Muscle of back (tissue), 11 donors: ENCODE measurements around the gene WNT7A. TPM values are rescaled to one million over a fixed set of nuclear protein-coding genes. Genes with fewer than 3 reads are reported as not detected.

Experiments used
- DNase-seq, 3 donors: peaks; one replicate each; pipeline versions ENCODE4 v3.0.0 to v3.0.0-alpha.2; 2013
- polyA plus RNA-seq, 10 donors: library from polyadenylated mRNA; unstranded; fragments of 120-200 nt; gene quantifications; one replicate each; pipeline ENCODE4 v1.2.1, GENCODE V29; 2013; ENCODE audit not compliant: insufficient read length in 10 of 10

WNT7A gene
- polyA plus RNA-seq, 10 donors = 0.05 to 1.1 (median 0.27) TPM; not detected in 5

DNA sequence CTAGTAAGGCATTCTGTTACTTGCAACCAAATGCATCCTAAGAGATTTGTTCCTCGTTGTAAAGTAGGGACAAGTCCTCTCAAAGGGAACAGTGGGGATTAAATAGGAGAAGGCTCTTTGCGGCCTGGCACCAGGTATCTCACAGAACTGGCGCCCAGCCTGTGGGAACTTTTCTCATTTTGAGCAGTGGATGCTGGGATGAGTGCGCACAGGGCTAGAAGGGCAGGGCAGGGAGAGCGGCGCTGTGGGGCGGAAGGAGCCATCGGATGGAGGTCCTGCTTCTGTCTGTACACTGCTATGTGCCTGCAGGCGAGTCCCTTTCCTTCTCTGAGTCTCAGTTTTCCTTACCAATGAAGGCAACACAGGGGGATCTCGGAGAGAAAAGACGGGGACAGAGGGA, 50.6 kb downstream of the WNT7A start:
- no peak for DNase-seq

DNA sequence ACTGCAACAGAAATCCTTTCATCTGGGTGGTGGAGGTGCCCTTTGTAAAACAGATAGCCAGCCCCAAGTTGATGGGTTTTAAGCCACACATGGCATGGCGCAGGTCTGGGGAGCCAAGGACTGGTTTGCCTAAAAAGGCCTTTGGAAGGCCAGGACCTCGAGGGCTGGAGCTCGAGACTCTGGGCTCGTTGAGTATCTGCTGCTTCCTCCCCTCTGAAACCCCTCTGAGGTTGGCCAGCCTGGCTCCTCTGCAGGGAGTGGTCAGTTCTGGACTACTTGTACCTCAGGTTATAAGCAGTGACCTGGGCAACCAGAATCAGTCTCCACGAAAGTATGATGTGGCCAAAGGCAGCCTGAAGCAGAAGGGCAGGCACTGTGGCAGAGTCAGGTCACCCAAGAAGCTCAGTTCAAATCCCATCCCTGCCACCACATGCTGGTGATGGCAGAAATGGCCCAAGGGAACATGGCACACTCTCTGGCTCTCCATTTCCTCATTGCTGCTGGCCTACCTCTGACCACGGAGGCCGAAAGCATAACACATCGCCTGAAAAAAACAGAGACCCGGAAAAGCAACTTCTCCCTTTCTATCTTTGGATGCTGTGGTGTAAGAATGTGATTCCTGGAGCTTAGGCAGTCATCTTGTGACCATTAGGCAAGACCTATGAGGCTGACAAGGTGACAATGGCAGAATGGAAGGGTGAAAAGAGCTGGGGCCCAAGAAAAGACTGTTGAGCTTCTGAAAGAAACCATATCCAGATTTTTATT, 51.2 kb downstream of the WNT7A start:
- DNase-seq = no peak

DNA sequence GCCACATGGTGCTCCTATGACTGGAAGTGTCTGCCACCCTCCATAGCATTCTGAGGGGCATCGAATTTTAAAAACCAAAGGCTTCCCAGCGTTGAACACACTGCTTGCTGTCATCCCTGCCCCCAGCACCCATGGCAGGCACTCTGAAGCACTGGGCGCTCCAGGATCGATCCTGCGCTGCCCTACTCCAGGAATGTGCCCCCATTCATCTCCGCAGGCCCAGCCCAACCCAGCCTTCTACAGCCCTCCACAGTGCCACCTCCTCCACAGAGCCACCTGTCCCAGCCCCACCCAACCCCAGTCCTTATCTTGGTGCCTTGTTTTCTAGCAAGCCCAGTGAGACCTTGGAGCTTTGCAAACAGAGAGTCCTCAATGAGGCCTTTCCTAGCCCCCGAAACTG, 52.2 kb downstream of the WNT7A start:
- DNase-seq = no peak

DNA sequence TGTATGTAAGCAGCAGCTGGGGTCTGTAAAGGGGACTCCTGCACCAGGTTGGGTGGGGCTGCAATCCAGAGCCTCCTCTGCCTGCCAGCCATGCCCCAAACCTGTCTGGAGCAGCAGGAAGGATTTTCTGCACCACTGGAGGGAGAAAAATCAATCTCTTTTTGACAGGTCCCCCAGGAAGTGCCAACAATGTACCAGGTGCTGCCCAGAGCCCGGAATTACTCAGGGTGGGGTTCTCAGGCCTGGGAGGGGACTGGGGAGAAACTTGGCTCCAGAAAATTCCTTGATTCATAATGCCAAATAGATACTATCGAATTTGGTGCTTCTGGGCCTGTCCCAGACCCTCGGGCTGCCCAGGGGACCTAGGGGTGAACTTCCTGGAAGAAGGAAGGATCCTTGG, 52.6 kb downstream of the WNT7A start:
- no peak for DNase-seq

DNA sequence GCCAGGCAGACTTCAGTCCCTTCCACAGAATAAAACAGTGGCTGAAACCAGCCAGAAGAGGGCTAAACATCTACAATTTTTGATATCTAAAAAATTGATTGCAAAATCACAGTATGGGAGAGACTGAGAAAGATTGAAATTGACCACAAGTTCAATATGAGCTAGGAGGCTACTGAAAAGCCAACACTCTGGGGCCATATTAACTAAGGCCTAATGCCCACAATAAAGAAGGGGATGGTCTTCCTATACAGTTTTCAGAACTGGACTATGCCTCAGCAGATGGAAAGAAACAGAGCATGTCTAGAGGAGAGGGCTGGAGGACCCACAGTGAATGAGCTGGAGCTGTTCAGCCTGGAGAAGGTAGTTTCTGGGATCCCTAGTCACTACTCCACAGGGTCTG, 53.2 kb downstream of the WNT7A start:
- DNase-seq = no peak

DNA sequence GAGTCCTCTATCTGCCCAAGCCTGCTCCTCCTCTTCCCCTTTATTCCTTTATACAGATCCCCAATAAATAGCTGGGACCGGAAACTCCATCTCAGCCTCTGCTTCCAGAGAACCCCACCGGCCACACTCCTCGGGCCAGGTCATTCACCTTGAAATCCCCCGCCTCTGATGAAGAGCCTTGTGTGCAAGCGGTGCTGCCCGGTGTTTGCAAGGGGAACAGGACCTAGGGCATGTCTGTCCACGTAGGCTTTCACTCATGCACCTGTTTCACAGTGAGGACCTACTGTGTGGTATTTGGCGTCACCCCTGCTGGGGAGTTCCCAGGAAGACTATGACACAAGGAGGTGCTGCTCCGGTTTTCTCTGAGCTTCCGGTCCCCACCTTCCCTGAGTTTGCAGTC, 54.0 kb downstream of the WNT7A start:
- DNase-seq = no peak

DNA sequence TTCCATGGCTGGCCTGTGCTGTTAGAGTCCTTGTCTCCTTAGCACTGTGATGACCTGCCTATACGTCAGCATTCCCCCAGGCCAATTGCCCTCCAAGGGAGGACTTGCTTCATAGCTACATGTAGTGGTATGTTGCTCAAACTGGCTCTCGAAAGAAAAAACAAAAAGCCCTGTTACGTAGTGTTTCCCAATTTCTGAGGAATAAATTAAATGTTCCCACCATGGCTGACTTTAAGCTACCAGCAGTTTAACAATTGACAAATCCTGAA, 54.6 kb downstream of the WNT7A start:
- no peak for DNase-seq

DNA sequence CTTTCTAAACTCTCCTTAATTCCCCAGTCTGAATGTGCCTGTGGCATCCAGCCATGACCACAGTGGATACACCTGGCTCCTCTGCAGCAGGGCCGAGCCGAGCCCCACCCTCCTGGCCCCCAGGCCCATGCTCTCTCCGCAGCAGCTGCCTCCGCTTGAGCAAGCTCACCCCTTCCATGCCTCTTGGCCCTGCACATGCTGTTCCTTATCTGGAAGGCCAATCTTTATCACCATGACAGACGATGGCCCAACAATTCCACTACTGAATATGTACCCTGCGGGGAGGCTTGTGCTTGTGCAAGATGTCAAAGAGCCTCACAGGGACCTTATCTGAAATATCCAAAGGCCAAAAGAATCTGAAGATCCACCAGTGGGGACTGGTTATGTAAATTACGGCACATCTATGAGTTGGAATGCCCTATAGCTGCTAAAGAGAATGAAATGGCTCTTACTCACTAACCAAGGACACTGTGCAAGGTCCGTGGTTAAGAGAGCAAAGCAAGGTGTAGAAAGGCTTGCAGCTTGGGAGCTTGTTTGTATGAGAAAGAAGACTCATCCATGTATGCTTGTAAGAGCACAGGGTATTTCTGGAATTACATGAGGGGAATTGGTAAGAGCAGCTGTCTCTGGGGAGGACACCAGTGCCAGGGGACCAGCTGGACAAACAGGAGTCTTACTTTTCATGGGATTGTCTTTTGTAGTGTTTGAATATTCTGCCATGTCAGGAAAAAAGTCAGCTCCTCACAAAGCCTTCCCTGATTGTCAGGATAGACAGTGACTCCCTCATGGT, 55.2 kb downstream of the WNT7A start:
- no peak for DNase-seq

DNA sequence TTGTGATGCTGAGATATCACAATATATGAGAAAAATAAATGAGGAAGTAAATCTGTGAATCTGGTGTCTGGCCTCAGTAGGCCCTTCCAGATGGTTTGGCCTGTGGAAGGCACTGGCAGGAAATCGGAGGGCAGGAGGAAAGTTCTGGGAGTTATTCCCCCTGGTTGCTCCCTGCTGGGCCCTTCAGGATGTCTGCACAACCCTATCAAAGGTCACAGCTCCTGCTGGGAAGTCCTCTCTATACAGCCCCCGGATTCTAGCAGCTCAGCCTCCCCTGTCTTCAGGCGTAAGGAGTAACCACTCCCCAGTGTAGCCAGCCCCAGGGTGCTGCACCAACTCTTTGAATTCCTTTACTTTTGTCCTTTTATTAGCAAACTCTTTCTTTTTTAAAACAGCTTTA, 56.2 kb downstream of the WNT7A start:
- no peak for DNase-seq

DNA sequence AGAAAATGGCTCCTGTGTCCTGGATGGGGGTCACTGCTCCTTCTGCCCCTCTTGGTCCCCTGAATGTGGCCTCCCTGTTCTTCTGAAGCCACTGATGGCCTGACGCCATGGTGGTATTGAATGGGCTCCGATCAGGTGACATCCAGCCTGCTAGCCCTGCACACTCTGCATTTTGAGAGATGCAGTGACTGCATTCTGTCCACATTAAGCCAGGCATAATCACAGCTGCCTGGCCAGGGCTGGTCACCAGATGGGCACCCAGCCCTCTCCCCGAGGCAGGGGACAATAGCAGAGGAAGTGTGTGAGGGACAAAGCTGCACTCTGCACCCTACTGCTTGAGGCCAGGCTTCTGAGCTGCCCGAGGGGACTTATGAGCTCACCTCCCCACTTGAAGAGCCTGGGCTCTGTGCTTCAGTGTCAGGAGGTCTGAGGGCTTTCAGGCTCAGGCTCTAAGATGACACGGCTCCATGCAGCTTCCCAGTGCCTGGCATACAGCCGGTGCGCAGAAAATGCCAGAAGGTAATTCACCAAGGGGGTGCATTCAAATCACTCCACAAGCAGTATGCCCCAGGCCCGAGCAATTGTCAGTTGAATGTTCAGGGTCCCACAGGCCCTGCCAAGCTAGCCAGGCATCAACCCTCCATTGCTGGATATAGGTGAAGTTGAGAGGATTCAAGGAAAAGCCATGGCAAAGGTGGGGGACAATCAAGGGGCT, 56.8 kb downstream of the WNT7A start:
- DNase-seq = no peak

DNA sequence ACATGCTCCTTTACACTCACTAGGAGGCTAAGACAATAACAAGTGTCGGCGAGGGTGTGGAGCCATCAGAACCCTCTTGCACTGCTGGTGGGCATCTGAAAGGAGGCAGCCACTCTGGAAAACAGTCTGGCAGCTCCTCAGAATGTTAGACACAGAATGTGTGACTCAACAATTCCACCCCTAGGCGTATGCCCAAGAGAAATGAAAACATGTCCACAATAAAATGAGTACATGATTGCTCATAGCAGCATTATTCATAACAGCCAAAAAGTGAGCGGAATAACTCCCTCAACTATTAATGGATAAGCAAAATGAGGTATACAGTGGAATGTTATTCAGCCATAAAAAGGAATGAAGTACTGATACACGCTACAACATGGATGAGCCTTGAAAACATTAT, 57.8 kb downstream of the WNT7A start:
- DNase-seq = no peak

DNA sequence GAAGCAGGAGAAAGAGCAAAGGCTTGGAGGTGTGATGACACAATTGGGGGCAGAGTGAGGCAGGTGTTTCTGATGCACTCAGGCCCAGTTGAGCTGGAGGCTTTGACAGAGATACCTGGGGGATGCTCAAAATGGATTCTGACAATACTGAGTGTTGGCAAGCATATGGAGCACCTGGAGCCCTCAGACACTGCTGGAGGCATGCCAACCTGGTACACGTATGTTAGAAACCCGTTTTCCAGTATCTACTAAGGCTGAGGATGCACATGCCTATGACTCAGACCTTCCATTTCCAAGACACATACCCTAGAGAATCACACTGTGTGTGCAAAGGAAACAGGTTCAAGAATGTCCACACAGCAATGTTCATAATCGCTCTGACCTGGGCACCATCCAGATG, 58.7 kb downstream of the WNT7A start:
- DNase-seq = no peak

DNA sequence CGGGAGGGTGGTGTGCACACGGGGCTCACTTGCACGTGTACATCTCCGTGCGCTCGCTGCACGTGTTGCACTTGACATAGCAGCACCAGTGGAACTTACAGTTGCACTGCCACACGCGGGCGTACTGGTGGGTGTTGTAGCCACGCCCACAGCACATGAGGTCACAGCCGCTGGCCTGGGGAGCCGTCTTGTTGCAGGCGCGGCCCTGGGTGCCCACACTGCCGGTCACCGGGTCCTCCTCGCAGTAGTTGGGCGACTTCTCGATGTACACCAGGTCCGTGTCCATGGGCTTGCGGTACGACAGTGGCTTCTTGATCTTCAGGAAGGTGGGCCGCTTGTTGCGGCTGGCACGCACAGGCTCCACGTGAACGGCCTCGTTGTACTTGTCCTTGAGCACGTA, 61.0 kb downstream of the WNT7A start:
- DNase-seq = no peak

DNA sequence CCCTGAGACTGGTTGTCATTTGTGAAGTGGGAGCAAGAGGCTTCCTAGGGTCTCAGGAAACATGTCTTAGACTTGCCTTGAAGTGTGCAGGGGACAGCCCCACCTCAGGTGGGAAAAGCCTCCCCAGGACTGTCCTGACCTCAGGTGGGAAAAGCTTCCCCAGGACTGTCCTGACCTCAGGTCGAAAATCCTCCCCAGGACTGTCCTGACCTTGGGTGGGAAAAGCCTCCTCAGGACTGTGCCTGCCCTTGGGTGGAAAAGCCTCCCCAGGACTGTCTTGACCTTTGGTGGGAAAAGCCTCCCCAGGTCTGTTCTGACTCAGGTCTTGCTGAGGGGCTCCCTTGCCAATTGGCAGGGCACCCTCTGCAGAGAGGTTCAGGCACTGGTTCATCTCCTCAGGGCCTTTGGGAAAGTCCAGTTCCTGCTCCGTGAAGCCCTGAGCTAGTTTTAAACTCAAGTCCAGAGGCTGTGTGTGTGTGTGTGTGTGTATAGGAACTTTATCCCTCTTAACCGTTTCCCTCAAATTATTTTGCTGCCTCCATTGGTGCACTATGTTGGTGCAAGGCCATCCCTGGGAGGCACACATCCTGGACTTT, 64.7 kb downstream of the WNT7A start:
- DNase-seq = no peak

DNA sequence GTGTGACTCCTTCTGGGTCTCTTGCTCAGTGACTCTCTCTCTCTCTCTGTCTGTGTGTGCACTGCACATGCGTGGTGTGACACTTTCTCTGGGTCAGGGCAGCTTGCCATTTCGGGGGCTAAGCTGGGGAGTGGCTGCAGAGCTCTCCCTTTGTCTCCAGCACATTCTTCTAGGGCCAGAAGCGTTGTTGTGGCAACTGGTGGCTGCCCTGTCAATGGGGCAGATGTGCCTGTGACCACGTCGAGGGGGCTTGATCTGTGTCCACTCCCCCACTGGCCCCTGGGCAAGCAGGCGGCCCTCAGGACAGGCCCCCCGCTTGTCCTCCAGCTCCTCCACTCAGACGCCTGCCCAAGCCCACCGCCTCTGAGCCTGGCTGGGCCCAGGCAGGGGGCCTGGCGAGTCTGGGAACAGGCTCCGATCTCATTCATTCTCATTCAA, 67.8 kb downstream of the WNT7A start:
- DNase-seq = no peak

DNA sequence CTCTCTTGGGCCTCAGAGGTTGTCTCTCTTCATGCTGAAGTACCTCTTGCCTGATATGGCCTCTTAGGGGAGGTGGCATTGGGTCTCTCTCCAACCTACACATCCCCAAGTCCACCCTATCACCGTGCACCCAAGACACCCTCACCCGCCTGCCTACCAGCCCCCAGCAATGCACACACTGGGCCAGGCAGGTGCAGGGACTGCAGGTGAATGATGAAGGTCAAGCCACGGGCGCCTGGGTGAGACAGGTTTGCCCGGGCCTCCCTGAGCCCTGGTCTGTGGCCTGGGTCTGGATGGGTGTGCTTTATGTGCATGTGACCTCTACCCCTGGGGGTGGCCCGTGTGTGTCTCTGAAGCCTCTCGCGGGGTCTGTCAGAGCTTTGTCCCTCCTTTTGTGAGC, 68.3 kb downstream of the WNT7A start:
- no peak for DNase-seq

DNA sequence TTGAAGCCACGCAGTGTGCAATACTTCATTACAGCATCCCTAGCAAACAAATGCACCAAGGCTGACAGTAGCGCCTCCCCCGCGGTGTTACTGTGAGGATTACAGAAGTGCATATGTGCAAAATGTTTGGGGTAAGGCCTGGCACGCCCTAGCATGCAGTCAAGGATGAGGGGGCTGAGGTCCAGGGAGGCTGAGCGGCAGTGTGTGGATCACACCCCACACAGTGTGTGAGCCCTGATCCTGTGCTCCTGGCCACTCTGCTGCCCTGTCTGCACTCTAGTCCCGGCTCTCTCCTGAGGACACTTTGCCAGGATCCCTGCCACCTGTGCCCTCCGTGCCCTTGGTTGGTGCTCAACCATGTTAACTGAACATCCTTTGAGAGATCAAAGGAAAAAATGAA, 71.3 kb downstream of the WNT7A start:
- no peak for DNase-seq

DNA sequence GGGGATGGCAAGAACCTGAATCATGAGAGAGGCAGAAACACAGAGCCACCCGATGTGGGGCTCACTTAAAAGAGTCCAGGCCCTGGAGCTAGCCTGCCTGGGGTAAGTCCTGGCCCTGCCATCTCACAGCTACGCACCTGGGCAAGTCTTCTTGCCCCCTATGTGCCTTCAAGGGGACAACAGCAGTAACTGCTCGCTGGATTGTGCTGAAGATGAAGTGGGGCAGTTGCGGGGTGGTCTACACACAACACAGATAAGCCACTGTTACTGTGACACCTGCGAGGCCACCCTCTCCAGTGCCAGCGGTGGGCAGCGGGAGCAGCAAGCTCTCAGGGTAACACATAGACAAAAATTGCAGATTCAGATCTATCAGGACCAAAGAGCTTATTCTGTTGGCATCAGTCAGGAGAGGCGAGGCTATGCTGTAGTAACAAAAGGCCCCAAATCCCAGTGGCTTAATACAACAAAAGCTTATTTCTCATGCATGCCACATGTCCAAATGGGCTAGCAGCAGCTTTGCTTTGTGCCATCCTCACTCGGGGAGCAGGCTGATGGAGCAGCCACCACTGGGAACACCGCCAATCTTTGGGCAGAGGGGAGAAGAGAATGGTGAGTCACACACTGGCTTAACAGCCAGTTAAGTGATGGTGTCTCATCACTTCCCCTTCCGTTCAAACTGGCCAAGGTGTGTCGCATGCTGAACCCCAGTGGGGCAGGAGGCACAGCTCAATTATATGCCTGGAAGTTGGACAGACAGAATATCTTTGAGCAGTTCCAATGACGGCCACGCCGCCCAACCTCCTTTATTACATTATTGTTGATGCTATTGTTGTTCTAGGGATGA, 78.3 kb downstream of the WNT7A start:
- no peak for DNase-seq

DNA sequence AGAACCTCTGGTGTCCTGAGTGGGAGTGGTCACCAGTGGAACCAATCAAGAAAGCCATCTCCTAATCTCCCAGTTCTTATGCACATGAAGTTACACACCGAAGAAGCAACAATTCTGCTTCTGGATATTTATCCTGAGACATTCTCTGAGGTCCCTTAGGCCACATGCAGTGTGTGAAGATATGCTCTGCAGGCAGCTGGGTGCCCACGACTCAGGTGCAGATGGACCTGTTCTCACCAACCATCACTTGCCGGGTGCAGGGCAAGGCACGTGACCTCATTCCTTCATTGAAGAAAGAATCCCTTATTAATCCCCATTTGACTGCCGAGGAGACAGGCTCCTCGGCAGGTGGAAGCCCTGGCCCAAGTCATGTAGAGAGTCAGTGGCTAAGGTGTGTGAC, 79.8 kb downstream of the WNT7A start:
- DNase-seq = no peak

DNA sequence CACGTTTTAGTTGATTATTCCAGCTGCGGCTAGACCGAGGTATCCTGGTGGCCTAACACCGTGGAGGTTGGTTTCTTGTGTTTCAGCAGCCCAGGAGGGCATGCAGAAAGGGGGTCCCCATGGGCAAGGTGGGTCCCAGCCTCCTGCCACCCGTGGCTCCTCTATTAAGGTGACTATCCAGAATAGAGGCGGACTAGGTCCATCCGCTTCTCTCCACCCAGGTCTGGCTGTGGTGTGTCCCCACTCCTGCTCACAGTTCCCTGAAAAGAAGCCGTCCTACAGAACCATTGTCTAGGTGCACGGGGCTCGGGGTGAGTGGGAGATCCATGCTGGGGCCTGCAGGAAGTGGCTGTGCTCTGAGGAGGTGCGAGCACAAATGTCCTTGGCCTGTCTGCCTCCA, 81.5 kb downstream of the WNT7A start:
- DNase-seq = no peak

DNA sequence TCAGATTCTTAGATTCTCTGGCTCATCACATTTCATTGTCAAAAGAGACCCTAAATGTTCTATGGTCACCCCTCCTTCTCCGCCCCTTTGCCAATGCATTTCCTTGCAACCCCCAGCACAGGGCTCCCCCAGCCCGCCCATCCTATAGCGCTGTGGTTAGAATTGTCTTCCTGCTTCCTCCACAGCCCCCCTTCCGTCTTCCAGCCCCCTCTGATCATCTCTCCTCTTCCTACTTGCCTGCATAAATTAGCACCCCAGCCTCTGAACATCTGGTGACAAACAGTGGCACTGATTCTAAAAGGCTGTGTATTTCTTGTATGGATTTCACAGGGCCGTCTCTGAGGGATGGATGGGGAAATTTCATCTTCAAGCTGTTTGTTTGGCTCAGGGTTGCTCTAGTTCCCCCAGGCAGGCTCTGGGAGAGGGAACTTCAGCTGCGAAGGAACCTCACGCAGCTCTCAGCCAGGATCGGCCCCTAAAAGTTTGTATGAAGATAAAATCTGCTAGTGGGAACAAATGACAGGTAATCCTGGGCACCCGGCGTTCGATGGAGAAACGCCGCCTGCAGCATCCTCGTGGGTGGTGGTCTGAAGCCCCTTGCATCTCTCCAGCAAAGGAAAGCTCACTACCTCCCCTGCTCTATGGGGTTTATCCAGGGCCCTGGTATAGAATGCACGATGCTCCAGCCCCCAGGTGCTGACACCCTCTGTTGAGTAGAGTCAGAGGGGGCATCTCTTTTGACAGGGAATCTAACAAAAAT, 83.0 kb downstream of the WNT7A start:
- DNase-seq = peak in 2 of 3 donors; percentile 6 to 36
